B cell (primary cell): ENCODE data around the gene LBHD1.

Experiments used
- EZH2 ChIP-seq: IDR thresholded peaks from 2 replicates; pipeline ENCODE4 v1.6.1; 2012; ENCODE audit warnings: borderline replicate concordance, low read depth, mild to moderate bottlenecking, moderate library complexity, low read length; ENCODE audit not compliant: insufficient read depth, poor library complexity, severe bottlenecking
- TF ChIP-seq, protein P1 (sequence below): fragments of 200-600 bp; IDR thresholded peaks from one replicate; pipeline ENCODE4 v1.8.0; 2022; ENCODE audit warnings: antibody characterized with exemption, mild to moderate bottlenecking

DNA sequence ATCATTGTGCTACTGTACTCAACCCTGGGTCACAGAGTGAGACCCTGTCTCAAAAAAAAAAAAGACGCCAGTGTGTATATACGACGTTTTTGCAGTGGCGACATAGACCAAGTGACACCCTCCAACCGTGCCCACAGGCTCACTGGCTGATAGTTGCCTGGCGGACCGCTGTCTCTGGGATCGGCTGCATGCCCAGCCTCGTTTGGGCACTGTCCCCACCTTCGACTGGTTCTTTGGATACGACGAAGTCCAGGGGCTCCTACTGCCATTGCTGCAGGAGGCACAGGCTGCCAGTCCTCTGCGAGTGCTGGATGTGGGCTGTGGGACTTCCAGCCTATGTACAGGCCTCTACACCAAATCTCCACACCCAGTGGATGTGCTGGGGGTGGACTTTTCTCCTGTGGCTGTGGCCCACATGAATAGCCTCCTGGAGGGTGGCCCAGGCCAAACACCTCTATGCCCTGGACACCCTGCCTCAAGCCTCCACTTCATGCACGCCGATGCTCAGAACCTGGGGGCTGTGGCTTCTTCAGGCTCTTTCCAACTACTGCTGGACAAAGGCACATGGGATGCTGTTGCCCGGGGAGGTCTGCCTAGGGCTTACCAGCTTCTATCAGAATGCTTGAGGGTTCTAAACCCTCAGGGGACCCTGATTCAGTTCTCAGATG lies 5.7 kb downstream of the LBHD1 start:
- TF ChIP-seq, protein P1, sequence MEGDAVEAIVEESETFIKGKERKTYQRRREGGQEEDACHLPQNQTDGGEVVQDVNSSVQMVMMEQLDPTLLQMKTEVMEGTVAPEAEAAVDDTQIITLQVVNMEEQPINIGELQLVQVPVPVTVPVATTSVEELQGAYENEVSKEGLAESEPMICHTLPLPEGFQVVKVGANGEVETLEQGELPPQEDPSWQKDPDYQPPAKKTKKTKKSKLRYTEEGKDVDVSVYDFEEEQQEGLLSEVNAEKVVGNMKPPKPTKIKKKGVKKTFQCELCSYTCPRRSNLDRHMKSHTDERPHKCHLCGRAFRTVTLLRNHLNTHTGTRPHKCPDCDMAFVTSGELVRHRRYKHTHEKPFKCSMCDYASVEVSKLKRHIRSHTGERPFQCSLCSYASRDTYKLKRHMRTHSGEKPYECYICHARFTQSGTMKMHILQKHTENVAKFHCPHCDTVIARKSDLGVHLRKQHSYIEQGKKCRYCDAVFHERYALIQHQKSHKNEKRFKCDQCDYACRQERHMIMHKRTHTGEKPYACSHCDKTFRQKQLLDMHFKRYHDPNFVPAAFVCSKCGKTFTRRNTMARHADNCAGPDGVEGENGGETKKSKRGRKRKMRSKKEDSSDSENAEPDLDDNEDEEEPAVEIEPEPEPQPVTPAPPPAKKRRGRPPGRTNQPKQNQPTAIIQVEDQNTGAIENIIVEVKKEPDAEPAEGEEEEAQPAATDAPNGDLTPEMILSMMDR = no peak
- no peak for TF ChIP-seq EZH2
